Large intestine (tissue), 3 donors: ENCODE data around the gene NDUFA13. TPM values are rescaled to one million over a fixed set of nuclear protein-coding genes. Genes with fewer than 3 reads are reported as not detected.

Source experiments
- DNase-seq, 2 donors: peaks; one replicate each; pipeline versions ENCODE4 v3.0.0 to v3.0.0-alpha.2; 2013
- H3K27ac ChIP-seq: one replicate; pipeline ENCODE4 v1.5.1; 2013; ENCODE audit warnings: low read length
- H3K27me3 ChIP-seq: 2 replicates; pipeline ENCODE4 v1.6.1; 2013; ENCODE audit warnings: low read length; ENCODE audit not compliant: control insufficient read depth, insufficient read depth
- H3K36me3 ChIP-seq: 2 replicates; pipeline ENCODE4 v1.6.1; 2013; ENCODE audit warnings: low read length; ENCODE audit not compliant: control insufficient read depth, insufficient read depth
- H3K4me1 ChIP-seq: one replicate; pipeline ENCODE4 v1.6.1; 2013; ENCODE audit warnings: low read length; ENCODE audit not compliant: control insufficient read depth, insufficient read depth
- H3K4me3 ChIP-seq: one replicate; pipeline ENCODE4 v1.5.1; 2013; ENCODE audit warnings: low read length
- H3K9me3 ChIP-seq: one replicate; pipeline ENCODE4 v1.6.1; 2013; ENCODE audit warnings: mild to moderate bottlenecking, low read depth, low read length, moderate library complexity; ENCODE audit not compliant: control insufficient read depth
- WGBS: methylation state at CpG from one replicate; pipeline ENCODE4 v1.1.5; 2013; ENCODE audit warnings: low lambda C conversion rate; ENCODE audit not compliant: insufficient coverage; 5-methylcytosine and 5-hydroxymethylcytosine counted together
- polyA plus RNA-seq: library from polyadenylated mRNA; unstranded; fragments of 120-200 nt; gene quantifications from one replicate; pipeline ENCODE4 v1.2.1, GENCODE V29; 2013

Gene NDUFA13
- polyA plus RNA-seq, 1 donor = 219 TPM

DNA sequence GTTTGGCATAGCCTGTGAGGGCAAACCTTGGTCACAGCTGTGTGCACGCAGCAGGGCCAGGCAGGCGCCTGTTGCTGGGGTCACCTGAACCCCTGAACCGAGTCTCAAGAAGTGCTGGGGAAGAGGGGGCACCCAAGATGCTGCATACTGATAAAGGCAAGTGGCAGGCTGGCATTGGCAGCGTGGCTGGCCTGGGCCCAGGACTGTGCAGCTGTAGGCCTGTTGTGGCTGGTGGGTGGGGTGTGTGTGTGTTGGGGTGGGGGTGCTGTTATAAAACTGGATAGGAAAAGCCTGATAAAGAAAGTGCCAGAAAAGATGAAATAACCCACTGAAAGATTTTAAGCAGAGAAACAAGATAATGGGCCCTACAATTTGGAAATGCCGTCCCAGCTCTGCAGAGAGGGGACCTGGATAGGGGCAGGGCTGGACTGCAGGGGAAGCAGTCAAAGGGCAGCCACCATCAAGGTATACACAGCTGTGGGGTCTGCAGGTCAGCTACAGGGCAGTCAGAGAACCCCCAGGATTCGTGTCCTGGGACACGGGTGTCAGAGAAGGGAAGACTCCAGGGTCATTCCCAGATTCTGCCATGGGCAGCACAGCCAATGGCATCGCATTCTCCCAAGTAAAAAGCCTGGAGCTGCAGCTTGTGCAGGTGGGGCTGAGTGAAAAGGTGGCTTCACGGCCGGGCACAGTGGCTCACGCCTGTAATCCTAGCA is 55.2 kb downstream of the NDUFA13 start:
- H3K27ac ChIP-seq = no peak overlapping the region
- no peak for DNase-seq
- H3K9me3 ChIP-seq = no peaks in the 10 kb centered on the region
- H3K27me3 ChIP-seq = no peaks in the 10 kb centered on the region
- no peak overlapping the region for H3K4me3 ChIP-seq
- H3K4me1 ChIP-seq = no peaks in the 10 kb centered on the region
- WGBS = no CpG with 5 or more reads among the region's 11 CpGs
- H3K36me3 ChIP-seq = no peaks in the 10 kb centered on the region

DNA sequence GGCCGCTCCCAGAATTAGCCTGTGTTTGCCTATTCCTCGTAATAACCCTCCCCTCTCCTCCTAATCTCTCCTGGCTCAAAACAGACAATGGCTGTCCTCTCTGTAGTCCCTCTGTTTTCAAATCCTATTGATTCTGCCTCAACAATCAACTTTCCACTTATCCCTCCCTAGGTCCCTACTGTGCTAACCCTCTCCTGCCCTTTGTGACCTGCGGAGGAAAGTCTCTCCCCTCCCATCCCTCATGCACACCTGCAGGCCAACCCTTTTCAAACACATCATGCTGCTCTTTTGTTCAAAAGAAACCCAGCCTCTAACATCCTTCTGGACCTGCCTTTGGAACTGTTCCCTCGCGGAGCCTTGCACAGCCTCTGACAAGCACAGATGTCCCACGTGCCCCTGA is 59.4 kb downstream of the NDUFA13 start:
- WGBS = 80% methylated on average over 1 of the region's 6 CpGs
- Histone ChIP-seq H3K27ac (no peak overlapping the region), H3K27me3 (no peaks in the 10 kb centered on the region), H3K9me3 (no peaks in the 10 kb centered on the region), H3K4me3 (no peak overlapping the region), H3K4me1 (peaks cover 5% of the 10 kb centered on the region), H3K36me3 (no peaks in the 10 kb centered on the region)
- DNase-seq = no peak

Other genes starting within 250 kb of the NDUFA13 start
- gene TM6SF2, start 242.9 kb upstream of the NDUFA13 start, polyA plus RNA-seq = 56.9 TPM
- gene SUGP1, start 195.7 kb upstream of the NDUFA13 start, polyA plus RNA-seq = 38.3 TPM
- gene MAU2, start 195.4 kb upstream of the NDUFA13 start, polyA plus RNA-seq = 55.2 TPM
- gene GATAD2A, start 110.5 kb upstream of the NDUFA13 start, polyA plus RNA-seq = 46.8 TPM
- 1.2 TPM for gene TSSK6, start 677 bp upstream of the NDUFA13 start, polyA plus RNA-seq
- 9.5 TPM for gene YJEFN3, start 12.7 kb downstream of the NDUFA13 start, polyA plus RNA-seq
- 0.09 TPM for gene CILP2, start 22.0 kb downstream of the NDUFA13 start, polyA plus RNA-seq
- 2.3 TPM for gene PBX4, start 102.5 kb downstream of the NDUFA13 start, polyA plus RNA-seq
- 11.9 TPM for gene LPAR2, start 112.0 kb downstream of the NDUFA13 start, polyA plus RNA-seq
- 7.7 TPM for gene GMIP, start 127.4 kb downstream of the NDUFA13 start, polyA plus RNA-seq
- 54.1 TPM for gene ATP13A1, start 147.5 kb downstream of the NDUFA13 start, polyA plus RNA-seq
- gene ZNF101, start 152.6 kb downstream of the NDUFA13 start, polyA plus RNA-seq = 9.1 TPM
- 8.1 TPM for gene ZNF14, start 216.9 kb downstream of the NDUFA13 start, polyA plus RNA-seq